SK-N-SH (cell line): ENCODE results near the gene RAB6A. TPM values are rescaled to one million over a fixed set of nuclear protein-coding genes. Genes with fewer than 3 reads are reported as not detected.

Source experiments
- CTCF ChIA-PET: fragments of 300-600, 350-600 bp; formaldehyde crosslinking; extraction: SDS; loops from one replicate; lab custom pipeline; 2021; lab: Yijun Ruan, JAX
- POLR2A ChIA-PET: fragments of 350-600 bp; sonication (Branson Sonifier 250); formaldehyde crosslinking; extraction: SDS; loops from one replicate; lab custom pipeline; 2020; ENCODE audit warnings: antibody characterized with exemption, inconsistent platforms; lab: Yijun Ruan, JAX
- DNase-seq: peaks from one replicate; pipeline ENCODE4 v3.0.0; 2012
- H2AFZ ChIP-seq: fragments of 200-600 bp; sonication (generic); 2 replicates; pipeline ENCODE4 v1.8.1; 2016; ENCODE audit warnings: antibody characterized with exemption, mild to moderate bottlenecking, low read depth
- H3F3A ChIP-seq: fragments of 200-600 bp; sonication (generic); replicated peaks from 2 replicates; pipeline ENCODE3; 2016; ENCODE audit warnings: antibody characterized with exemption, mild to moderate bottlenecking; ENCODE audit not compliant: insufficient read depth
- H3K27ac ChIP-seq, 2 experiments: fragments of 200-500 bp in 1 of 2; fragments of 200-600 bp in 1 of 2; sonication (Bioruptor generic) in 1 of 2; sonication (generic), shearing (Covaris generic) in 1 of 2; 2 replicates each; pipeline versions ENCODE4 v1.5.1 to v1.6.1; 2014 to 2016; ENCODE audit warnings: low read depth in 2 of 2, inconsistent platforms in 1 of 2, low read length in 1 of 2, mild to moderate bottlenecking in 1 of 2, mixed read lengths in 1 of 2
- H3K27me3 ChIP-seq: fragments of 200-600 bp; sonication (generic), shearing (Covaris generic); 2 replicates; pipeline ENCODE4 v1.6.1; 2016; ENCODE audit warnings: mixed run types; ENCODE audit not compliant: insufficient read depth
- H3K36me3 ChIP-seq, 2 experiments: fragments of 200-500 bp in 1 of 2; fragments of 200-600 bp in 1 of 2; sonication (Bioruptor generic) in 1 of 2; sonication (generic) in 1 of 2; replicated peaks in 1 of 2; 2 replicates each; pipeline versions ENCODE3 to v1.5.1; 2014 to 2016; ENCODE audit warnings: low read length in 1 of 2, mild to moderate bottlenecking in 1 of 2; ENCODE audit not compliant: insufficient read depth in 2 of 2, control insufficient read depth in 1 of 2
- H3K4me1 ChIP-seq, 2 experiments: fragments of 200-500 bp in 1 of 2; fragments of 200-600 bp in 1 of 2; sonication (Bioruptor generic) in 1 of 2; sonication (generic), shearing (Covaris generic) in 1 of 2; 2 replicates each; pipeline versions ENCODE4 v1.5.1 to v1.6.1; 2014 to 2016; ENCODE audit warnings: low read depth in 1 of 2, low read length in 1 of 2, mixed run types in 1 of 2; ENCODE audit not compliant: insufficient read depth in 2 of 2, control insufficient read depth in 1 of 2
- H3K4me2 ChIP-seq: fragments of 200-600 bp; sonication (generic), shearing (Covaris generic); 2 replicates; pipeline ENCODE4 v1.6.1; 2017; ENCODE audit warnings: mixed run types
- H3K4me3 ChIP-seq, 2 experiments: fragments of 200-500 bp in 1 of 2; fragments of 200-600 bp in 1 of 2; sonication (Bioruptor generic) in 1 of 2; sonication (generic), shearing (Covaris generic) in 1 of 2; 2 replicates each; pipeline versions ENCODE4 v1.5.1 to v1.8.1; 2014 to 2016; ENCODE audit warnings: low read depth in 2 of 2, inconsistent platforms in 1 of 2, low read length in 1 of 2, mild to moderate bottlenecking in 1 of 2, mixed read lengths in 1 of 2, moderate library complexity in 1 of 2
- H3K79me2 ChIP-seq: fragments of 200-600 bp; sonication (generic); 2 replicates; pipeline ENCODE4 v1.8.1; 2017; ENCODE audit warnings: mild to moderate bottlenecking; ENCODE audit not compliant: insufficient read depth
- H3K9ac ChIP-seq: fragments of 200-600 bp; sonication (generic); 2 replicates; pipeline ENCODE4 v1.6.1; 2017; ENCODE audit warnings: mixed run types
- H3K9me2 ChIP-seq: fragments of 200-600 bp; sonication (generic); 2 replicates; pipeline ENCODE4 v1.6.1; 2017; ENCODE audit warnings: mixed run types
- H3K9me3 ChIP-seq: fragments of 200-600 bp; sonication (generic); 2 replicates; pipeline ENCODE4 v1.6.1; 2017; ENCODE audit warnings: mixed run types, mild to moderate bottlenecking, moderate library complexity
- H4K20me1 ChIP-seq: fragments of 200-600 bp; sonication (generic); 2 replicates; pipeline ENCODE4 v1.6.1; 2017; ENCODE audit warnings: mild to moderate bottlenecking, mixed run types; ENCODE audit not compliant: insufficient read depth
- CHD2 ChIP-seq: fragments of 150-350 bp; IDR thresholded peaks from 2 replicates; pipeline ENCODE4 v1.6.1; 2018; ENCODE audit warnings: low read length; ENCODE audit not compliant: partially characterized antibody
- EZH2phosphoT487 ChIP-seq: fragments of 200-600 bp; sonication (generic); IDR thresholded peaks from 2 replicates; pipeline ENCODE4 v1.6.1; 2017; ENCODE audit warnings: low read depth, mixed run types, mild to moderate bottlenecking, antibody characterized with exemption, moderate library complexity, borderline replicate concordance
- FOSL2 ChIP-seq: IDR thresholded peaks from 2 replicates; pipeline ENCODE4 v1.4.0; 2012; ENCODE audit warnings: low read depth, mild to moderate bottlenecking, moderate library complexity, borderline replicate concordance
- JUND ChIP-seq: IDR thresholded peaks from 2 replicates; pipeline ENCODE4 v1.4.0; 2012
- NFIC ChIP-seq: IDR thresholded peaks from 2 replicates; pipeline ENCODE4 v1.4.0; 2012; ENCODE audit warnings: borderline replicate concordance
- NRF1 ChIP-seq: IDR thresholded peaks from 2 replicates; pipeline ENCODE4 v1.6.1; 2012; ENCODE audit warnings: low read depth, mild to moderate bottlenecking, low read length
- POLR2AphosphoS5 ChIP-seq: IDR thresholded peaks from 2 replicates; pipeline ENCODE4 v1.6.1; 2012; ENCODE audit warnings: low read depth, low read length
- RCOR1 ChIP-seq: fragments of 150-350 bp; IDR thresholded peaks from 2 replicates; pipeline ENCODE4 v1.6.1; 2017; ENCODE audit warnings: antibody characterized with exemption, low read length
- SIN3A ChIP-seq: IDR thresholded peaks from 2 replicates; pipeline ENCODE4 v1.6.1; 2012; ENCODE audit warnings: low read depth, mild to moderate bottlenecking, low read length, moderate library complexity, borderline replicate concordance
- TAF1 ChIP-seq: IDR thresholded peaks from 2 replicates; pipeline ENCODE4 v1.6.1; 2012; ENCODE audit warnings: low read depth, mild to moderate bottlenecking, low read length, moderate library complexity, borderline replicate concordance
- TCF12 ChIP-seq: IDR thresholded peaks from 2 replicates; pipeline ENCODE4 v1.4.0; 2012
- YY1 ChIP-seq: IDR thresholded peaks from 2 replicates; pipeline ENCODE4 v1.4.0; 2012; ENCODE audit warnings: low read depth, mild to moderate bottlenecking
- WGBS: methylation state at CpG from one replicate; pipeline ENCODE4 v1.1.6; 2017; ENCODE audit warnings: low lambda C conversion rate; 5-methylcytosine and 5-hydroxymethylcytosine counted together
- polyA plus RNA-seq, 3 experiments: library from polyadenylated mRNA; depleted of rRNA; stranded (reverse); fragments of >200 nt; gene quantifications; 2 replicates each; pipeline ENCODE4 v1.2.3, GENCODE V29; 2012
- TF ChIP-seq, protein P1 (sequence below): IDR thresholded peaks from 2 replicates; pipeline ENCODE4 v1.4.0; 2012; ENCODE audit warnings: low read depth, borderline replicate concordance
- TF ChIP-seq, protein P2 (sequence below): fragments of 150-350 bp; IDR thresholded peaks from 2 replicates; pipeline ENCODE4 v1.6.1; 2016; ENCODE audit warnings: mild to moderate bottlenecking, low read depth, low read length
- TF ChIP-seq, protein P3 (sequence below): IDR thresholded peaks from 2 replicates; pipeline ENCODE4 v1.4.0; 2012; ENCODE audit warnings: low read depth
- TF ChIP-seq, protein P4 (sequence below): IDR thresholded peaks from 2 replicates; pipeline ENCODE4 v1.6.1; 2012; ENCODE audit warnings: mild to moderate bottlenecking, low read depth, low read length, moderate library complexity

Gene RAB6A
- polyA plus RNA-seq, 1 of the 3 experiments (the other 2 are of a cell fraction), result 39.1 TPM

DNA sequence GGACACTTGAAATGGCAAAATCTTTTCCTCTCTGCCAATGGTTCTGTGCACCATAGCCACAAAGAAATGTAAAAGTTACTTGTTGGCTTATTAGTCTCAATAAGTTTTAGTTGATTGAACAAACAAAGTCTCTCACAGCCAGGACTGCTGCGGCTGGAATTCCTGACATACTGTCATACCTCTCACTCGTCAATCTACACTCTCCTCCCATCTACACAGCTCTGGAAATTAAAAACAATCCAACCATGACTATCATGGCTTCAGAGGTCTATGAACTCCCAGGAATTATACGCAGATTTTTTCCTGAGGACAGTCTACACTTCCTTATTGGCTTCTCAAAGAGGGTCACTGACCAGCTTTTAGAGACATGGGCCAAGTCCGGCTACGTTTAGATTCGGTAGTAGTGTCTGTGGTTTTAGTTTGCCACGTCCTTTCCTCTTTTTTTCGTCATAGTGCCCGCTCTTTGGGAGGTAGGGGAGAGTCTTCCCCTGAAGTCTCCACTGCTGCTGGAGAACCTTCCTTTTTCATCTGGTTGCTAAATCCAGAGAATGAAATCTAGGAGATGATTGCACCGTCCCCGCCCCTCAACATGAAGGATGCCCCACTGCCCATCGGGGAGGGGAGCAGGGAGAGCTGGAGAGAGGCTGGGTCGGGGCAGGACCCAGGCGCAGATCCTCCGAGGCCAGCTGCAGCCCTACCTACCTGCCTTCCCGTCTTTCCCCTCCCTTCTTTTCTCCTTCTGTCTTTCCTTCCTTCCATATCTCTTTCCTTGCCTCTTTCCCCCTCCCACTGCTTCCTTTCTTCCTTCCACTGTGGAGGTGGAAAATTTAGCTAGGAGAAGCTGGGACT, 115.5 kb downstream of the RAB6A start:
- Histone ChIP-seq H3K9me3 (no peaks in the 10 kb centered on the region), H4K20me1 (no peaks in the 10 kb centered on the region), H3K9me2 (no peaks in the 10 kb centered on the region), H3K4me1 (peaks cover 0 to 7% of the 10 kb centered on the region in 2 experiments; a peak in 1 of 4 replicates), H2AFZ (no peak overlapping the region), H3K27ac (no peak overlapping the region), H3K4me3 (no peak overlapping the region), H3K27me3 (no peaks in the 10 kb centered on the region), H3K4me2 (no peak overlapping the region), H3K79me2 (no peaks in the 10 kb centered on the region), H3K36me3 (no peaks in the 10 kb centered on the region), H3K9ac (no peak overlapping the region), H3F3A (no peaks in the 10 kb centered on the region)
- DNase-seq, result no peak
- POLR2A ChIA-PET, result no interaction called here
- CTCF ChIA-PET, result interaction anchor here (0.6 to 7.6 kb wide), 5 partner anchors 15 to 400 kb away, joined by 3 to 45 read pairs (median 4); no protein-coding TSS in a partner anchor
- TF ChIP-seq TAF1 (no peak), JUND (no peak), SIN3A (no peak), CHD2 (no peak), NFIC (no peak)
- TF ChIP-seq, protein P1, sequence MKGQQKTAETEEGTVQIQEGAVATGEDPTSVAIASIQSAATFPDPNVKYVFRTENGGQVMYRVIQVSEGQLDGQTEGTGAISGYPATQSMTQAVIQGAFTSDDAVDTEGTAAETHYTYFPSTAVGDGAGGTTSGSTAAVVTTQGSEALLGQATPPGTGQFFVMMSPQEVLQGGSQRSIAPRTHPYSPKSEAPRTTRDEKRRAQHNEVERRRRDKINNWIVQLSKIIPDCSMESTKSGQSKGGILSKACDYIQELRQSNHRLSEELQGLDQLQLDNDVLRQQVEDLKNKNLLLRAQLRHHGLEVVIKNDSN, result no peak
- 82% methylated on average over 16 of the region's 16 CpGs for WGBS

DNA sequence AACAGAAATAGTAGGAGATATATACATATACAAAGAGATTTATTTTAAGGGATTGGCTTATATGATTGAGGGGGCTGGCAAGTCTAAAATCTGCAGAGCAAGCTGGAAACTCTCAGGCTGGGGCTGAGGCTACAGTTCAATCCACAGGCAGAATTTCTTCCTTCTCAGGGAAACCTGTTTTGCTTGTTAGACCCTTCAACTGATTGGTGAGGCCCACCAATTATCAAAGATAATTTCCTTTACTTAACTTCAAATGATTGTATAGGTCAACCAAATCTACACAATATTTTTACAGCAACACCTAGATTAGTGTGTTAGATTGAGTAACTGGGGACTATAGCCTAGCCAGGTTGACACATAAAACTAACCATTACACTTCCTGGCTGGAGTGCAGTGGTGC, 119.2 kb downstream of the RAB6A start:
- Histone ChIP-seq H3K9ac (no peak overlapping the region), H3K4me3 (no peak overlapping the region), H3K9me2 (no peaks in the 10 kb centered on the region), H3K27ac (no peak overlapping the region), H3K9me3 (no peaks in the 10 kb centered on the region), H3K36me3 (no peaks in the 10 kb centered on the region), H3K79me2 (no peaks in the 10 kb centered on the region), H3F3A (no peaks in the 10 kb centered on the region), H3K27me3 (no peaks in the 10 kb centered on the region), H3K4me1 (no peaks in the 10 kb centered on the region), H2AFZ (no peak overlapping the region), H3K4me2 (no peak overlapping the region), H4K20me1 (no peaks in the 10 kb centered on the region)
- ChIA-PET POLR2A (no interaction called here), CTCF (interaction anchor here (1.0 to 7.6 kb wide), 2 partner anchors 15 to 163 kb away, joined by 3 to 35 read pairs; no protein-coding TSS in a partner anchor)
- no peak for TF ChIP-seq RCOR1
- TF ChIP-seq, protein P2, sequence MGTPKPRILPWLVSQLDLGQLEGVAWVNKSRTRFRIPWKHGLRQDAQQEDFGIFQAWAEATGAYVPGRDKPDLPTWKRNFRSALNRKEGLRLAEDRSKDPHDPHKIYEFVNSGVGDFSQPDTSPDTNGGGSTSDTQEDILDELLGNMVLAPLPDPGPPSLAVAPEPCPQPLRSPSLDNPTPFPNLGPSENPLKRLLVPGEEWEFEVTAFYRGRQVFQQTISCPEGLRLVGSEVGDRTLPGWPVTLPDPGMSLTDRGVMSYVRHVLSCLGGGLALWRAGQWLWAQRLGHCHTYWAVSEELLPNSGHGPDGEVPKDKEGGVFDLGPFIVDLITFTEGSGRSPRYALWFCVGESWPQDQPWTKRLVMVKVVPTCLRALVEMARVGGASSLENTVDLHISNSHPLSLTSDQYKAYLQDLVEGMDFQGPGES, result no peak
- no peak for TF ChIP-seq TCF12
- no peak for TF ChIP-seq CHD2
- TF ChIP-seq, protein P3, sequence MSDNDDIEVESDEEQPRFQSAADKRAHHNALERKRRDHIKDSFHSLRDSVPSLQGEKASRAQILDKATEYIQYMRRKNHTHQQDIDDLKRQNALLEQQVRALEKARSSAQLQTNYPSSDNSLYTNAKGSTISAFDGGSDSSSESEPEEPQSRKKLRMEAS, result no peak
- TF ChIP-seq POLR2AphosphoS5, result no peak
- TF ChIP-seq YY1, result no peak
- TF ChIP-seq, protein P4, sequence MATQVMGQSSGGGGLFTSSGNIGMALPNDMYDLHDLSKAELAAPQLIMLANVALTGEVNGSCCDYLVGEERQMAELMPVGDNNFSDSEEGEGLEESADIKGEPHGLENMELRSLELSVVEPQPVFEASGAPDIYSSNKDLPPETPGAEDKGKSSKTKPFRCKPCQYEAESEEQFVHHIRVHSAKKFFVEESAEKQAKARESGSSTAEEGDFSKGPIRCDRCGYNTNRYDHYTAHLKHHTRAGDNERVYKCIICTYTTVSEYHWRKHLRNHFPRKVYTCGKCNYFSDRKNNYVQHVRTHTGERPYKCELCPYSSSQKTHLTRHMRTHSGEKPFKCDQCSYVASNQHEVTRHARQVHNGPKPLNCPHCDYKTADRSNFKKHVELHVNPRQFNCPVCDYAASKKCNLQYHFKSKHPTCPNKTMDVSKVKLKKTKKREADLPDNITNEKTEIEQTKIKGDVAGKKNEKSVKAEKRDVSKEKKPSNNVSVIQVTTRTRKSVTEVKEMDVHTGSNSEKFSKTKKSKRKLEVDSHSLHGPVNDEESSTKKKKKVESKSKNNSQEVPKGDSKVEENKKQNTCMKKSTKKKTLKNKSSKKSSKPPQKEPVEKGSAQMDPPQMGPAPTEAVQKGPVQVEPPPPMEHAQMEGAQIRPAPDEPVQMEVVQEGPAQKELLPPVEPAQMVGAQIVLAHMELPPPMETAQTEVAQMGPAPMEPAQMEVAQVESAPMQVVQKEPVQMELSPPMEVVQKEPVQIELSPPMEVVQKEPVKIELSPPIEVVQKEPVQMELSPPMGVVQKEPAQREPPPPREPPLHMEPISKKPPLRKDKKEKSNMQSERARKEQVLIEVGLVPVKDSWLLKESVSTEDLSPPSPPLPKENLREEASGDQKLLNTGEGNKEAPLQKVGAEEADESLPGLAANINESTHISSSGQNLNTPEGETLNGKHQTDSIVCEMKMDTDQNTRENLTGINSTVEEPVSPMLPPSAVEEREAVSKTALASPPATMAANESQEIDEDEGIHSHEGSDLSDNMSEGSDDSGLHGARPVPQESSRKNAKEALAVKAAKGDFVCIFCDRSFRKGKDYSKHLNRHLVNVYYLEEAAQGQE, result no peak
- no peak for TF ChIP-seq FOSL2
- no peak for TF ChIP-seq SIN3A
- TF ChIP-seq JUND, result no peak
- no peak for TF ChIP-seq NRF1
- TF ChIP-seq NFIC, result no peak
- no peak for TF ChIP-seq EZH2phosphoT487
- TF ChIP-seq TAF1, result no peak
- DNase-seq, result no peak
